MM.1S (cell line): Measurements from ENCODE around the gene NEURL1.

Source experiments
- EZH2 ChIP-seq: fragments of 300-600 bp; sonication (generic); optimal IDR thresholded peaks from 2 replicates; pipeline ENCODE3; 2017; ENCODE audit warnings: low read depth, mild to moderate bottlenecking, antibody characterized with exemption, low read length, mixed read lengths
- TF ChIP-seq, protein P1 (sequence below): fragments of 300-600 bp; sonication (generic); IDR thresholded peaks from 2 replicates; pipeline ENCODE4 v1.5.1; 2016; ENCODE audit warnings: antibody characterized with exemption, low read length, mixed read lengths

DNA sequence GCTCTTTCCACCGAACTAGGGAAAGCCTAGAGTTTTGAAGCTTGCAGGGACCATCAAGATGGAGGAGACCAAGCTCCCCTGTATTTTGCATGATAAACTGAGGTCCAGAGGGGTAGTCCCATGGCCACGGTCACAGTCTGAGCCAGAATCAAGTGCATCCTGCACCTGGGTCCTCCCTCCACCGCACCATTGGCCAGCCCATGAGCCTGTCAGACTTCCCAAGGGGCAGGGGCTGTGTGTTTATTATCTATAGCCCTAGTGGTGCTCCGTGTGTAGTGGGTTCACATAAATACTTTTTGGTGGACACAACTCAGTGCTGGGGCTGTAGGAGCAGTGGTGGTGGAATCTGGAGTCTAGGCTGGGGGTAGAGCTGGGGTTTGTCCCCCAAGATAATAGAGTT lies 18.1 kb upstream of the NEURL1 start:
- TF ChIP-seq EZH2: no peak
- TF ChIP-seq, protein P1, sequence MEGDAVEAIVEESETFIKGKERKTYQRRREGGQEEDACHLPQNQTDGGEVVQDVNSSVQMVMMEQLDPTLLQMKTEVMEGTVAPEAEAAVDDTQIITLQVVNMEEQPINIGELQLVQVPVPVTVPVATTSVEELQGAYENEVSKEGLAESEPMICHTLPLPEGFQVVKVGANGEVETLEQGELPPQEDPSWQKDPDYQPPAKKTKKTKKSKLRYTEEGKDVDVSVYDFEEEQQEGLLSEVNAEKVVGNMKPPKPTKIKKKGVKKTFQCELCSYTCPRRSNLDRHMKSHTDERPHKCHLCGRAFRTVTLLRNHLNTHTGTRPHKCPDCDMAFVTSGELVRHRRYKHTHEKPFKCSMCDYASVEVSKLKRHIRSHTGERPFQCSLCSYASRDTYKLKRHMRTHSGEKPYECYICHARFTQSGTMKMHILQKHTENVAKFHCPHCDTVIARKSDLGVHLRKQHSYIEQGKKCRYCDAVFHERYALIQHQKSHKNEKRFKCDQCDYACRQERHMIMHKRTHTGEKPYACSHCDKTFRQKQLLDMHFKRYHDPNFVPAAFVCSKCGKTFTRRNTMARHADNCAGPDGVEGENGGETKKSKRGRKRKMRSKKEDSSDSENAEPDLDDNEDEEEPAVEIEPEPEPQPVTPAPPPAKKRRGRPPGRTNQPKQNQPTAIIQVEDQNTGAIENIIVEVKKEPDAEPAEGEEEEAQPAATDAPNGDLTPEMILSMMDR: no peak
